22Rv1 (cell line): ENCODE data around the gene DNM3.

Source experiments
- H3K27ac ChIP-seq: fragments of 450-650 bp; 2 replicates; pipeline ENCODE4 v1.5.1; 2017
- CTCF ChIP-seq: fragments of 450-650 bp; IDR thresholded peaks from 2 replicates; pipeline ENCODE4 v1.5.1; 2017; ENCODE audit warnings: mild to moderate bottlenecking
- ZFX ChIP-seq: fragments of 450-650 bp; IDR thresholded peaks from 2 replicates; pipeline ENCODE4 v1.6.1; 2017; ENCODE audit warnings: antibody characterized with exemption, borderline replicate concordance

The DNM3 gene

GRCh38 chr1:172270605-172271004, 429.3 kb downstream of the DNM3 start:
- TF ChIP-seq CTCF, result no peak
- TF ChIP-seq ZFX, result no peak
- no peak overlapping the region for H3K27ac ChIP-seq

- TF ChIP-seq CTCF, result no peak
- no peak for TF ChIP-seq ZFX
- H3K27ac ChIP-seq, result no peak overlapping the region
These were observed 430.8 kb downstream of the DNM3 start for GRCh38 chr1:172272087-172272486.

DNA sequence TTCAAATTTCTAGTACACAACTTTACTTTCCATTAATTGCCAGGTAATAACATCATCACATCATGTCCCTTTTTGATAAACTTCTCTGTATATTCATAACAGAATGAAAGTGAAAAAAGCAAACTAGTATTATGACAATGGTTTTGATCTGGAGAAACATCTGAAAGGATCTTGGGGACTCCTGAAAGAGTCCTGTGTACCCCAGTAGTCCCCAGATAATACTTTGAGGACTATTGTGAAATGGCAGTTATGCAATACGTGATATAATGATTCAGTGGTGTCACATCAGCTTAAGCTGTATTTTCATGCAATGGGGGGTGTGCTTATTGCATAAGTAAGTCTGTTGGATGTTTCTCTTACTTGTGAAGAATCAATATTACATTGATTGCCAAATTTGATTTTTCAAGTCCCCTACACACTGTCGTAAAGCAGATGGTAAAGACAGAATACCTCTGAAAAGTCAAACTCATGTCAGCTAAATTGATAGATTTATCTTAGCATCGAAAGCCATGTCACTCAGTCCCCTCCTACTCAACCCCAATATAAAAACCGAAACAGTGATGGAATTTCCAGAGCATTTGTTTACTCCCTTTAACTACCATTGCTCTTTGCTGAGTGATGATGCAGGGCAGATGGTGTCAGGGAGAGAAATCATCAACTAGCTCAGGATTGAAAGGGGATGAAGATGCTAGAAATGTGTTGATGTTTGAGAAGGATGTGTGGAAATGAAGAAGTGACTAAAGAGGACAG, 432.5 kb downstream of the DNM3 start:
- H3K27ac ChIP-seq, result no peak overlapping the region
- TF ChIP-seq ZFX (no peak), CTCF (no peak)

DNA sequence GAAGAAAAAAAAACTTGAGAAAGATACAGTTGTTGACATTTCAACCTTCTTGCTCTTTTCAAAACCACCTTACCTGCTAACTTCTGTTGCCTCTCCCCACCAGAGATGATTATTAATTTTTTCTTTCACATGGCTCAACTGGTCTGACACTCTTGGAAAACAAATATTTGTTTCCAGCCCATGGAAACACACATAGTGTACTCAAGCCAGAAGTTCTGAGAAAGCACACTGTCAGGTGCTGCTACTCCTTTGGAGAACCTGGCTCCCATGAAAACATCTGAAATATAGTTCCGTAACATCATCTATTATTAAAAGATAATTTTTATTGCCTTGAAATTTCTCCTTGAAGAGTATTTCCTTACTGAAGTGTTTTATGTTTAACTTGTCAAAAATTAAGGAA, 434.2 kb downstream of the DNM3 start:
- no peak for TF ChIP-seq CTCF
- no peak for TF ChIP-seq ZFX
- H3K27ac ChIP-seq, result no peak overlapping the region

GRCh38 chr1:172276120-172276818, 435.0 kb downstream of the DNM3 start:
- H3K27ac ChIP-seq, result no peak overlapping the region
- no peak for TF ChIP-seq CTCF

DNA sequence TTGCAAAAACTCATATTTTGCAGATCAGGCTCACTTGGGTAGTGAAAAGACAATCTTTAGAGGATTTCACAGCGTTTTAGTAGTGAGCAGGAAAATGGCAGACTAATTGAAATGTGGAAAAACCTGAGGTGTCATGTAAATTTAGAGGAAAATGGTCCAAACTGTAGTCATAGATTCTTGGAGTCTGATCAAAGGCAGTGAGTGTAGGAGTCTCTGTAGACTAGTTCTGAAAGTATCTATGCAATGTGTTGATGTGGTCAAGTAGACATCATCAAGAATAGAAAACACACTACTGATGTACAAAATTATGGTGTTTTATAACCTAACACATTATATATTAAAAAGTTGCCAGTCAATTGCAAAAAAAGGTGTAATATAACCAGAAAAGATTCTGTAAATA, 436.0 kb downstream of the DNM3 start:
- no peak overlapping the region for H3K27ac ChIP-seq
- no peak for TF ChIP-seq CTCF
- TF ChIP-seq ZFX, result no peak

DNA sequence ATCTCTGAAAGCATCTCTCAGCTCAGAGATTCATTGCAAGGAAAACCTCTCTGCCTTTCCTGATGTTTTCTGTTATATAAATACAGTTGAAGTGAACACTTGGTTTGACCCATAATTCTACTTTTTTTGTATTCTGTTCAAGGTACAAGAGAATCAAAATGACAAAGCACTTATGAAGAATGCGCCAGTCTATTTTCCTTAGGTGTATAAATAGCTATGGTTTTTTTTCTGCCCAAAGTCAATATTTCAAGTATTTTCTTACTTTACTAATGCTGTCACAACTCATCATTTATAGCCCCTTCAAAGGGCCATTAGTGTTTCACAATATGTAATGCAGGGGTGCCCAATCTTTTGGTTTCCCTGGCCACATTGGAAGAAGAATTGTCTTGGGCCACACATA, 436.7 kb downstream of the DNM3 start:
- TF ChIP-seq ZFX (no peak), CTCF (no peak)

More for the DNA sequence above, 436.7 kb downstream of the DNM3 start:
- no peak overlapping the region for H3K27ac ChIP-seq
